SU-DHL-6 (cell line): Measurements from ENCODE around the gene ZNF785.

Experiments
- CTCF ChIP-seq: fragments of 200-600 bp; sonication (generic); IDR thresholded peaks from one replicate; pipeline ENCODE4 v1.5.1; 2017; ENCODE audit warnings: antibody characterized with exemption, mild to moderate bottlenecking, low read length, moderate library complexity; ENCODE audit not compliant: insufficient read depth, poor library complexity, severe bottlenecking
- EZH2phosphoT487 ChIP-seq: fragments of 200-600 bp; sonication (generic), shearing (Covaris generic); conservative IDR thresholded peaks from 2 replicates; pipeline ENCODE4 v1.6.1; 2018; ENCODE audit warnings: mild to moderate bottlenecking, antibody characterized with exemption, low read length, moderate library complexity, mixed read lengths

GRCh38 chr16:30565984-30566383 lies 19.5 kb downstream of the ZNF785 start:
- TF ChIP-seq CTCF (no peak), EZH2phosphoT487 (no peak)
